Panc1 (cell line): ENCODE data around the gene HARBI1. TPM values are rescaled to one million over a fixed set of nuclear protein-coding genes. Genes with fewer than 3 reads are reported as not detected.

Experiments
- ATAC-seq: fragments of 200-7000 bp; cut with Tn5 transposase; 2 replicates; pipeline ENCODE4 v1.9.1; 2020; ENCODE audit warnings: mild to moderate bottlenecking, moderate library complexity
- BruUV-seq: library from RNA; stranded (reverse); fragments of 400-500 nt; replicated peaks from 2 replicates; lab custom pipeline; 2021; lab: Mats Ljungman, UMichigan
- CTCF ChIA-PET: fragments of 300-600 bp; sonication (Branson Sonifier 250); formaldehyde crosslinking; loops from one replicate; lab custom pipeline; 2022; ENCODE audit warnings: antibody characterized with exemption; lab: Charles Lee
- POLR2A ChIA-PET: fragments of 300-600 bp; sonication (Branson Sonifier 250); formaldehyde crosslinking; loops from one replicate; lab custom pipeline; 2022; ENCODE audit warnings: antibody characterized with exemption; lab: Charles Lee
- DNase-seq: peaks from one replicate; pipeline ENCODE4 v3.0.0-alpha.2; 2010; ENCODE audit warnings: low read depth, low spot score
- H3K27ac ChIP-seq: 2 replicates; pipeline ENCODE4 v1.5.1; 2011; ENCODE audit warnings: mild to moderate bottlenecking, low read length, inconsistent platforms
- H3K27me3 ChIP-seq: fragments of 200-500 bp; sonication (Bioruptor generic); 2 replicates; pipeline ENCODE4 v1.6.0; 2014; ENCODE audit warnings: low read length, inconsistent platforms; ENCODE audit not compliant: control insufficient read depth, insufficient read depth
- H3K36me3 ChIP-seq: fragments of 200-500 bp; sonication (Bioruptor generic); 2 replicates; pipeline ENCODE4 v1.5.1; 2014; ENCODE audit warnings: inconsistent platforms, mild to moderate bottlenecking, low read length, moderate library complexity; ENCODE audit not compliant: control insufficient read depth, insufficient read depth
- H3K4me1 ChIP-seq: 2 replicates; pipeline ENCODE4 v1.5.1; 2011; ENCODE audit warnings: inconsistent platforms, mild to moderate bottlenecking, low read length, moderate library complexity; ENCODE audit not compliant: control insufficient read depth, insufficient read depth
- H3K4me3 ChIP-seq, 2 experiments: 2 replicates each; pipeline ENCODE4 v1.5.1; 2011 to 2012; ENCODE audit warnings: low read depth in 2 of 2, low read length in 2 of 2, mild to moderate bottlenecking in 2 of 2, inconsistent platforms in 1 of 2, moderate library complexity in 1 of 2
- H3K9me3 ChIP-seq: fragments of 200-500 bp; sonication (Bioruptor generic); 2 replicates; pipeline ENCODE4 v1.5.1; 2014; ENCODE audit warnings: low read depth, mild to moderate bottlenecking, inconsistent platforms, low read length, moderate library complexity; ENCODE audit not compliant: control insufficient read depth, insufficient read depth
- CTCF ChIP-seq: fragments of 450-650 bp; IDR thresholded peaks from 2 replicates; pipeline ENCODE4 v1.5.1; 2017; ENCODE audit warnings: mild to moderate bottlenecking
- POLR2AphosphoS5 ChIP-seq: IDR thresholded peaks from 2 replicates; pipeline ENCODE4 v1.6.1; 2012; ENCODE audit warnings: mild to moderate bottlenecking, low read depth, low read length, moderate library complexity
- REST ChIP-seq, 2 experiments: IDR thresholded peaks; 2 replicates each; pipeline ENCODE4 v1.6.1; 2011 to 2012; ENCODE audit warnings: low read depth in 2 of 2, control low read depth in 1 of 2, low read length in 1 of 2, mild to moderate bottlenecking in 1 of 2, moderate library complexity in 1 of 2; ENCODE audit not compliant: insufficient read depth in 1 of 2
- SIN3A ChIP-seq: IDR thresholded peaks from 2 replicates; pipeline ENCODE4 v1.6.1; 2012; ENCODE audit warnings: low read depth, mild to moderate bottlenecking, low read length, moderate library complexity, borderline replicate concordance; ENCODE audit not compliant: insufficient read depth
- TCF7L2 ChIP-seq: IDR thresholded peaks from 2 replicates; pipeline ENCODE4 v1.6.1; 2011; ENCODE audit warnings: mild to moderate bottlenecking, low read depth, low read length, inconsistent platforms
- in situ Hi-C: cut with HindIII; loops from 2 replicates; pipeline ENCODE4 v1.10.0; 2016; ENCODE audit warnings: low sequenced_read_pairs, low pct_unique_long_range_greater_than_20kb
- intact Hi-C: fragments of 100-400 bp; cut with micrococcal nuclease; formaldehyde crosslinking; loops from one replicate; pipeline ENCODE4 v1.10.0; 2022; ENCODE audit not compliant: unreplicated experiment
- total RNA-seq: library from RNA; stranded (reverse); gene quantifications from one replicate; pipeline ENCODE4 v1.2.1, GENCODE V29; 2021; ENCODE audit not compliant: unreplicated experiment

HARBI1 gene
- total RNA-seq, 1 experiment from 2014 or later, result 6.4 TPM

- H3K4me1 ChIP-seq, result no peaks in the 10 kb centered on the region
- intact Hi-C loops (no loop called here), in situ Hi-C loops (no loop called here)
- no peaks in the 10 kb centered on the region for H3K27me3 ChIP-seq
- 0 out of 2 replicates have a peak, but pooled peaks cover 2% of the 10 kb centered on the region for H3K36me3 ChIP-seq
- H3K4me3 ChIP-seq, result no peak overlapping the region
- no peak for DNase-seq
- TF ChIP-seq TCF7L2 (no peak), POLR2AphosphoS5 (no peak), REST (IDR thresholded peaks at IDR 0.05; ENCODE audit: insufficient read depth in 1 of 2, low read depth in 2 of 2, low read length in 1 of 2) (no peak), CTCF (no peak), SIN3A (no peak)
- no peak for ATAC-seq
- CTCF ChIA-PET, result interaction anchor here (0.6 kb wide), 2 partner anchors 12 to 117 kb away, joined by 5 to 7 read pairs; no protein-coding TSS in a partner anchor
- POLR2A ChIA-PET, result interaction anchor here (0.6 kb wide), 2 partner anchors 90 to 122 kb away, joined by 6 to 7 read pairs; no protein-coding TSS in a partner anchor
- H3K27ac ChIP-seq, result no peak overlapping the region
- no TSS peak for BruUV-seq
- H3K9me3 ChIP-seq, result no peaks in the 10 kb centered on the region
Measured at GRCh38 chr11:46630237-46630636, 13.2 kb upstream of the HARBI1 start.

GRCh38 chr11:46628961-46629360, 11.9 kb upstream of the HARBI1 start:
- in situ Hi-C loops, result no loop called here
- intact Hi-C loops, result no loop called here
- H3K27ac ChIP-seq, result no peak overlapping the region
- ATAC-seq (no peak; the same call in 1 of the 2 replicates), DNase-seq (no peak)
- POLR2A ChIA-PET, result no interaction called here
- H3K36me3 ChIP-seq, result 0 out of 2 replicates have a peak, but pooled peaks cover 2% of the 10 kb centered on the region
- H3K4me1 ChIP-seq, result no peaks in the 10 kb centered on the region
- H3K9me3 ChIP-seq, result no peaks in the 10 kb centered on the region
- CTCF ChIA-PET, result no interaction called here
- no peak overlapping the region for H3K4me3 ChIP-seq
- no TSS peak for BruUV-seq
- no peak for TF ChIP-seq POLR2AphosphoS5
- no peak for TF ChIP-seq REST (IDR thresholded peaks at IDR 0.05; ENCODE audit: insufficient read depth in 1 of 2, low read depth in 2 of 2, low read length in 1 of 2)
- no peak for TF ChIP-seq CTCF
- no peak for TF ChIP-seq TCF7L2
- TF ChIP-seq SIN3A, result no peak
- H3K27me3 ChIP-seq, result no peaks in the 10 kb centered on the region
